WTC11 (cell line): ENCODE results near the gene CSNK1A1. TPM values are rescaled to one million over a fixed set of nuclear protein-coding genes. Genes with fewer than 3 reads are reported as not detected.

Source experiments
- ATAC-seq: fragments of 200-7000 bp; cut with Tn5 transposase; 2 replicates; pipeline ENCODE4 v1.10.0; 2021; ENCODE audit warnings: mild to moderate bottlenecking, moderate library complexity
- CTCF ChIA-PET: fragments of 300-600 bp; sonication (Branson Sonifier 250); formaldehyde crosslinking; loops from one replicate; lab custom pipeline; 2021; ENCODE audit warnings: antibody characterized with exemption; lab: Charles Lee
- POLR2A ChIA-PET: fragments of 350-600 bp; sonication (Branson Sonifier 250); formaldehyde crosslinking; loops from one replicate; lab custom pipeline; 2021; ENCODE audit warnings: antibody characterized with exemption; lab: Charles Lee
- DNase-seq: peaks from one replicate; pipeline ENCODE4 v3.0.0; 2021; ENCODE audit warnings: low spot score
- H3K27ac Mint-ChIP-seq: 2 replicates; pipeline ENCODE4 v1.8.0; 2021; ENCODE audit warnings: mixed read lengths
- H3K27me3 Mint-ChIP-seq: 2 replicates; pipeline ENCODE4 v1.8.0; 2021; ENCODE audit warnings: low read depth, mild to moderate bottlenecking, moderate library complexity, mixed read lengths
- H3K36me3 Mint-ChIP-seq: 2 replicates; pipeline ENCODE4 v1.8.0; 2021; ENCODE audit warnings: mixed read lengths
- H3K4me1 Mint-ChIP-seq: 2 replicates; pipeline ENCODE4 v1.8.0; 2022; ENCODE audit warnings: mixed read lengths
- H3K4me3 Mint-ChIP-seq: 2 replicates; pipeline ENCODE4 v1.8.0; 2021; ENCODE audit warnings: mild to moderate bottlenecking, moderate library complexity, mixed read lengths
- H3K9me3 Mint-ChIP-seq: 2 replicates; pipeline ENCODE4 v1.8.0; 2021; ENCODE audit warnings: mixed read lengths
- EMX1 ChIP-seq: fragments of 250-450 bp; sonication (Bioruptor Pico); IDR thresholded peaks from 2 replicates; pipeline ENCODE4 v1.8.0; 2021; ENCODE audit warnings: mild to moderate bottlenecking
- ESRRA ChIP-seq: sonication (generic); formaldehyde crosslinking; IDR thresholded peaks from 2 replicates; pipeline ENCODE4 v1.8.1; 2022; ENCODE audit warnings: mild to moderate bottlenecking, missing genetic modification reagents, borderline replicate concordance
- GABPB1 ChIP-seq: sonication (generic); formaldehyde crosslinking; IDR thresholded peaks from 2 replicates; pipeline ENCODE4 v1.8.1; 2023; ENCODE audit warnings: mild to moderate bottlenecking, missing genetic modification reagents
- GRHL2 ChIP-seq: fragments of 250-450 bp; sonication (Bioruptor Pico); IDR thresholded peaks from 2 replicates; pipeline ENCODE4 v1.8.0; 2022; ENCODE audit warnings: mild to moderate bottlenecking, moderate library complexity; ENCODE audit not compliant: insufficient replicate concordance, severe bottlenecking
- KAT7 ChIP-seq: sonication (generic); formaldehyde crosslinking; IDR thresholded peaks from 2 replicates; pipeline ENCODE4 v1.8.1; 2023; ENCODE audit warnings: missing genetic modification reagents, mild to moderate bottlenecking, borderline replicate concordance
- RORB ChIP-seq: fragments of 250-450 bp; sonication (Bioruptor Pico); IDR thresholded peaks from 2 replicates; pipeline ENCODE4 v1.9.0; 2021; ENCODE audit warnings: mild to moderate bottlenecking
- TP53 ChIP-seq: sonication (generic); formaldehyde crosslinking; IDR thresholded peaks from 2 replicates; pipeline ENCODE4 v1.8.1; 2023; ENCODE audit warnings: mild to moderate bottlenecking, missing genetic modification reagents
- ZNF121 ChIP-seq: sonication (generic); formaldehyde crosslinking; IDR thresholded peaks from 2 replicates; pipeline ENCODE4 v1.8.0; 2023; ENCODE audit warnings: missing genetic modification reagents
- ZNF263 ChIP-seq: sonication (generic); formaldehyde crosslinking; IDR thresholded peaks from 2 replicates; pipeline ENCODE4 v1.8.1; 2022; ENCODE audit warnings: low read depth, mild to moderate bottlenecking, moderate library complexity, missing genetic modification reagents
- total RNA-seq: library from RNA; stranded (reverse); gene quantifications from 3 replicates; pipeline ENCODE4 v1.2.3, GENCODE V29; 2021
- TF ChIP-seq, protein P1 (sequence below): fragments of 250-450 bp; sonication (Bioruptor Pico); conservative IDR thresholded peaks from 2 replicates; pipeline ENCODE4 v1.9.0; 2021; ENCODE audit warnings: mild to moderate bottlenecking
- TF ChIP-seq, protein P2 (sequence below): sonication (generic); formaldehyde crosslinking; IDR thresholded peaks from 2 replicates; pipeline ENCODE4 v1.8.1; 2023; ENCODE audit warnings: mild to moderate bottlenecking, missing genetic modification reagents
- TF ChIP-seq, protein P3 (sequence below): sonication (generic); formaldehyde crosslinking; IDR thresholded peaks from 2 replicates; pipeline ENCODE4 v1.8.0; 2022; ENCODE audit warnings: mild to moderate bottlenecking, missing genetic modification reagents
- TF ChIP-seq, protein P4 (sequence below): fragments of 250-450 bp; sonication (Bioruptor Pico); IDR thresholded peaks from 2 replicates; pipeline ENCODE4 v1.9.0; 2021; ENCODE audit warnings: moderate library complexity, mild to moderate bottlenecking, inconsistent platforms, borderline replicate concordance
- TF ChIP-seq, protein P5 (sequence below): fragments of 250-450 bp; sonication (Bioruptor Pico); IDR thresholded peaks from 2 replicates; pipeline ENCODE4 v1.9.0; 2021; ENCODE audit warnings: mild to moderate bottlenecking, borderline replicate concordance
- TF ChIP-seq, protein P6 (sequence below): sonication (generic); formaldehyde crosslinking; IDR thresholded peaks from 2 replicates; pipeline ENCODE4 v1.8.1; 2022; ENCODE audit warnings: mild to moderate bottlenecking, missing genetic modification reagents, moderate library complexity, borderline replicate concordance
- TF ChIP-seq, protein P7 (sequence below): sonication (generic); formaldehyde crosslinking; IDR thresholded peaks from 2 replicates; pipeline ENCODE4 v1.8.0; 2022; ENCODE audit warnings: mild to moderate bottlenecking, missing genetic modification reagents

Gene CSNK1A1
- total RNA-seq, 1 experiment from 2014 or later = 276 TPM

DNA sequence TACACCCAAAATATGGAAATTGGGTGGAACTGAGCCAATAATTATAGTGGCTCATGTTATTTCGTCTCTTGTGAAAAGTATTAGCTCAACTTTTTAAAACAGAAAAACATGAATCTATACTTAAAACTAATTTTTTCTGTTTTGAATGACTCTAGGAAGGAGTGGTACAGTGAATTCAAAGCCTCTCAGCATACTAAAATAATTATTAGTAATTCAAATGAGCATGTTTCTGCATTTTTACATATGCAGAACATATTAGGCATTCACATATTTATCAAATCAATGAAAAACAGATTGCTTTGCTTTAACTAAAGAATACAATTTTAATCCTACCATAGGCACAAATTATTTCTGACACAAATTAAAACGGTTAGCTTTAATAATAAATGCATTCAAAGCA lies 54.3 kb downstream of the CSNK1A1 start (continued):
- TF ChIP-seq, protein P1, sequence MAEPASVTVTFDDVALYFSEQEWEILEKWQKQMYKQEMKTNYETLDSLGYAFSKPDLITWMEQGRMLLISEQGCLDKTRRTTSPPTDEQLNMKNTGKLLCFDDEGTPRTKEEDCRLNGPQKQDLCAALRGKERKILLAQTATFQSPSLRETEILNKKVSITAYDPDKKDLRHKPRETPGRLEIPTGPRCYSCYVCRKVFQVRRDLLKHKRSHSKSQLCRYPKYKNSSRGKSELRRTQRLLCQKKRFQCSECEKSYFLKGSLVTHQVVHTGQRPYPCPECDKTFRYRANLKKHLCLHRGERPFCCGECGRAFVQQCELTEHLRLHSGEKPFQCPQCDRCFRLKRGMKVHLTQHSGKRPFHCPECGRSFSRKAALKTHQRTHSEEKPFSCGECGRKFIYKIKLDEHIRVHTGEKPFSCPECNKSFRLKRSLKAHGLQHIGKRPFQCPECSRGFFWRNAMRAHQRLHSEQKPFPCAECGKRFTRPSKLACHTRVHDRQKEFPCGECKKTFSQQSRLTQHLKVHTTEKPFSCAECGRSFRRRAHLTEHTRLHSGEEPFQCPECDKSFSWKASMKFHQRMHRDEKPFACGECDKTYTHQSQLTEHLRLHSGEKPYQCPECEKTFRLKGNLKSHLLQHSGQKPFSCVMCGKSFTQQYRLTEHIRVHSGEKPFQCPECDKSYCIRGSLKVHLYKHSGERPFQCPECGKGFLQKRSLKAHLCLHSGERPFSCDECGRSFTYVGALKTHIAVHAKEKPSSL (CRISPR knock-in tag) = no peak
- TF ChIP-seq, protein P2, sequence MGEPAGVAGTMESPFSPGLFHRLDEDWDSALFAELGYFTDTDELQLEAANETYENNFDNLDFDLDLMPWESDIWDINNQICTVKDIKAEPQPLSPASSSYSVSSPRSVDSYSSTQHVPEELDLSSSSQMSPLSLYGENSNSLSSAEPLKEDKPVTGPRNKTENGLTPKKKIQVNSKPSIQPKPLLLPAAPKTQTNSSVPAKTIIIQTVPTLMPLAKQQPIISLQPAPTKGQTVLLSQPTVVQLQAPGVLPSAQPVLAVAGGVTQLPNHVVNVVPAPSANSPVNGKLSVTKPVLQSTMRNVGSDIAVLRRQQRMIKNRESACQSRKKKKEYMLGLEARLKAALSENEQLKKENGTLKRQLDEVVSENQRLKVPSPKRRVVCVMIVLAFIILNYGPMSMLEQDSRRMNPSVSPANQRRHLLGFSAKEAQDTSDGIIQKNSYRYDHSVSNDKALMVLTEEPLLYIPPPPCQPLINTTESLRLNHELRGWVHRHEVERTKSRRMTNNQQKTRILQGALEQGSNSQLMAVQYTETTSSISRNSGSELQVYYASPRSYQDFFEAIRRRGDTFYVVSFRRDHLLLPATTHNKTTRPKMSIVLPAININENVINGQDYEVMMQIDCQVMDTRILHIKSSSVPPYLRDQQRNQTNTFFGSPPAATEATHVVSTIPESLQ (CRISPR knock-in tag) = no peak
- TF ChIP-seq, protein P3, sequence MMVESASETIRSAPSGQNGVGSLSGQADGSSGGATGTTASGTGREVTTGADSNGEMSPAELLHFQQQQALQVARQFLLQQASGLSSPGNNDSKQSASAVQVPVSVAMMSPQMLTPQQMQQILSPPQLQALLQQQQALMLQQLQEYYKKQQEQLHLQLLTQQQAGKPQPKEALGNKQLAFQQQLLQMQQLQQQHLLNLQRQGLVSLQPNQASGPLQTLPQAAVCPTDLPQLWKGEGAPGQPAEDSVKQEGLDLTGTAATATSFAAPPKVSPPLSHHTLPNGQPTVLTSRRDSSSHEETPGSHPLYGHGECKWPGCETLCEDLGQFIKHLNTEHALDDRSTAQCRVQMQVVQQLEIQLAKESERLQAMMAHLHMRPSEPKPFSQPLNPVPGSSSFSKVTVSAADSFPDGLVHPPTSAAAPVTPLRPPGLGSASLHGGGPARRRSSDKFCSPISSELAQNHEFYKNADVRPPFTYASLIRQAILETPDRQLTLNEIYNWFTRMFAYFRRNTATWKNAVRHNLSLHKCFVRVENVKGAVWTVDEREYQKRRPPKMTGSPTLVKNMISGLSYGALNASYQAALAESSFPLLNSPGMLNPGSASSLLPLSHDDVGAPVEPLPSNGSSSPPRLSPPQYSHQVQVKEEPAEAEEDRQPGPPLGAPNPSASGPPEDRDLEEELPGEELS (CRISPR knock-in tag) = no peak
- TF ChIP-seq ESRRA (CRISPR knock-in tag) (no peak), TP53 (CRISPR knock-in tag) (no peak), ZNF263 (CRISPR knock-in tag) (no peak)
- TF ChIP-seq, all 79 proteins: peak for 0

DNA sequence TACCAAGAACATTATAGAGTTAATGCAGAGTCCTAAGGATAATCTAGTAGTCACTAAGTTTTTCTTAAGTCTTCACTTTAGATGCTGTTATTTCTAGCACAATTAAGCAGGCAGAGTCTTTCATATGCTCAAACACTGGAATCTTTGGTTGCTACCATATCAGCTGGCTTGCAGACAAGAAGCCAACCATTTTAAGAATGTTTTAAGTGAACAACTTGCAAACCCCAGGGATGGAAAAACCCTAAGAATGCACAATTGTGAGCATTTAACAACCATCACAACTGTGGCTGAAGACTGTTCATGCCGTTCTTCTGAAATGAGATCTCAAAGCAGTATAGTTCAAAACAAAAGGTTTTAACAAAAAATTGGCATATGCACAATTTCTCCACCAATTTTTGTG lies 55.1 kb downstream of the CSNK1A1 start:
- H3K4me3 Mint-ChIP-seq = no peak overlapping the region
- peak overlapping the region; percentile 83 for H3K27ac Mint-ChIP-seq
- H3K9me3 Mint-ChIP-seq = no peaks in the 10 kb centered on the region
- no peak for TF ChIP-seq RORB
- no peak for TF ChIP-seq ZNF121 (CRISPR knock-in tag)
- no peak for TF ChIP-seq GRHL2 (CRISPR knock-in tag)
- no peak for TF ChIP-seq ESRRA (CRISPR knock-in tag)
- TF ChIP-seq, protein P4, sequence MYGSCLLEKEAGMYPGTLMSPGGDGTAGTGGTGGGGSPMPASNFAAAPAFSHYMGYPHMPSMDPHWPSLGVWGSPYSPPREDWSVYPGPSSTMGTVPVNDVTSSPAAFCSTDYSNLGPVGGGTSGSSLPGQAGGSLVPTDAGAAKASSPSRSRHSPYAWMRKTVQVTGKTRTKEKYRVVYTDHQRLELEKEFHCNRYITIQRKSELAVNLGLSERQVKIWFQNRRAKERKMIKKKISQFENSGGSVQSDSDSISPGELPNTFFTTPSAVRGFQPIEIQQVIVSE (CRISPR knock-in tag) = no peak
- TF ChIP-seq EMX1 (CRISPR knock-in tag) = no peak
- no peak for TF ChIP-seq KAT7 (CRISPR knock-in tag)
- TF ChIP-seq, all 79 proteins: peak for 0
- DNase-seq (no peak), ATAC-seq (no peak)
- Mint-ChIP-seq H3K4me1 (peaks cover 54% of the 10 kb centered on the region), H3K36me3 (peaks cover 33% of the 10 kb centered on the region), H3K27me3 (no peaks in the 10 kb centered on the region)
- POLR2A ChIA-PET = no interaction called here
- CTCF ChIA-PET = no interaction called here

DNA sequence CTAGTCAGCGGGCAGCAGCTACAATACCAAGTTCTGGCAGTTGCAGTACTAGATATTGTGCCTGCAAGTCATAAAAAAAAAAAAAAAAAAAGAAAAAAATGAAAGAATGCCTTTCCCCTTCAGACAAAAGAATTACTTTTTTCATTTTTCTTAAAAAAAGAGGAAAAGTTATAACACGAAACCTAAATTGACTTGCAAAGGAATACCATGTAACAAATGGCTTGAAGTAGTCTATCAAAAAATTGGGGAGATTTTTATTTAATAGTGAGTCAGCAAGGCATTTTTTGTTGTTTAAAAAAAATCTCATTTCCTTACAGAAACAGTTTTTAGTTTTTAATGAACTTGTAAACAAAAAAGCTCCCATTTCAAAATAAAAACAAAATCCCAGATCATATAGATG lies 55.6 kb downstream of the CSNK1A1 start:
- POLR2A ChIA-PET = no interaction called here
- H3K27me3 Mint-ChIP-seq = no peaks in the 10 kb centered on the region
- H3K4me3 Mint-ChIP-seq = no peak overlapping the region
- CTCF ChIA-PET = no interaction called here
- DNase-seq = no peak
- H3K4me1 Mint-ChIP-seq = peaks cover 49% of the 10 kb centered on the region
- H3K27ac Mint-ChIP-seq = peak overlapping the region; percentile 83
- H3K9me3 Mint-ChIP-seq = no peaks in the 10 kb centered on the region
- H3K36me3 Mint-ChIP-seq = peaks cover 28% of the 10 kb centered on the region
- no peak for ATAC-seq
- TF ChIP-seq ESRRA (CRISPR knock-in tag) (no peak), ZNF263 (CRISPR knock-in tag) (no peak), GABPB1 (no peak)
- TF ChIP-seq, protein P2 (CRISPR knock-in tag) = no peak
- TF ChIP-seq, protein P5, sequence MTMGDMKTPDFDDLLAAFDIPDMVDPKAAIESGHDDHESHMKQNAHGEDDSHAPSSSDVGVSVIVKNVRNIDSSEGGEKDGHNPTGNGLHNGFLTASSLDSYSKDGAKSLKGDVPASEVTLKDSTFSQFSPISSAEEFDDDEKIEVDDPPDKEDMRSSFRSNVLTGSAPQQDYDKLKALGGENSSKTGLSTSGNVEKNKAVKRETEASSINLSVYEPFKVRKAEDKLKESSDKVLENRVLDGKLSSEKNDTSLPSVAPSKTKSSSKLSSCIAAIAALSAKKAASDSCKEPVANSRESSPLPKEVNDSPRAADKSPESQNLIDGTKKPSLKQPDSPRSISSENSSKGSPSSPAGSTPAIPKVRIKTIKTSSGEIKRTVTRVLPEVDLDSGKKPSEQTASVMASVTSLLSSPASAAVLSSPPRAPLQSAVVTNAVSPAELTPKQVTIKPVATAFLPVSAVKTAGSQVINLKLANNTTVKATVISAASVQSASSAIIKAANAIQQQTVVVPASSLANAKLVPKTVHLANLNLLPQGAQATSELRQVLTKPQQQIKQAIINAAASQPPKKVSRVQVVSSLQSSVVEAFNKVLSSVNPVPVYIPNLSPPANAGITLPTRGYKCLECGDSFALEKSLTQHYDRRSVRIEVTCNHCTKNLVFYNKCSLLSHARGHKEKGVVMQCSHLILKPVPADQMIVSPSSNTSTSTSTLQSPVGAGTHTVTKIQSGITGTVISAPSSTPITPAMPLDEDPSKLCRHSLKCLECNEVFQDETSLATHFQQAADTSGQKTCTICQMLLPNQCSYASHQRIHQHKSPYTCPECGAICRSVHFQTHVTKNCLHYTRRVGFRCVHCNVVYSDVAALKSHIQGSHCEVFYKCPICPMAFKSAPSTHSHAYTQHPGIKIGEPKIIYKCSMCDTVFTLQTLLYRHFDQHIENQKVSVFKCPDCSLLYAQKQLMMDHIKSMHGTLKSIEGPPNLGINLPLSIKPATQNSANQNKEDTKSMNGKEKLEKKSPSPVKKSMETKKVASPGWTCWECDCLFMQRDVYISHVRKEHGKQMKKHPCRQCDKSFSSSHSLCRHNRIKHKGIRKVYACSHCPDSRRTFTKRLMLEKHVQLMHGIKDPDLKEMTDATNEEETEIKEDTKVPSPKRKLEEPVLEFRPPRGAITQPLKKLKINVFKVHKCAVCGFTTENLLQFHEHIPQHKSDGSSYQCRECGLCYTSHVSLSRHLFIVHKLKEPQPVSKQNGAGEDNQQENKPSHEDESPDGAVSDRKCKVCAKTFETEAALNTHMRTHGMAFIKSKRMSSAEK = no peak
- TF ChIP-seq, protein P6, sequence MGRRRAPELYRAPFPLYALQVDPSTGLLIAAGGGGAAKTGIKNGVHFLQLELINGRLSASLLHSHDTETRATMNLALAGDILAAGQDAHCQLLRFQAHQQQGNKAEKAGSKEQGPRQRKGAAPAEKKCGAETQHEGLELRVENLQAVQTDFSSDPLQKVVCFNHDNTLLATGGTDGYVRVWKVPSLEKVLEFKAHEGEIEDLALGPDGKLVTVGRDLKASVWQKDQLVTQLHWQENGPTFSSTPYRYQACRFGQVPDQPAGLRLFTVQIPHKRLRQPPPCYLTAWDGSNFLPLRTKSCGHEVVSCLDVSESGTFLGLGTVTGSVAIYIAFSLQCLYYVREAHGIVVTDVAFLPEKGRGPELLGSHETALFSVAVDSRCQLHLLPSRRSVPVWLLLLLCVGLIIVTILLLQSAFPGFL (CRISPR knock-in tag) = no peak
- TF ChIP-seq, protein P7, sequence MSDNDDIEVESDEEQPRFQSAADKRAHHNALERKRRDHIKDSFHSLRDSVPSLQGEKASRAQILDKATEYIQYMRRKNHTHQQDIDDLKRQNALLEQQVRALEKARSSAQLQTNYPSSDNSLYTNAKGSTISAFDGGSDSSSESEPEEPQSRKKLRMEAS (CRISPR knock-in tag) = no peak
